ENCODE results near the gene CIDEB. TPM values are rescaled to one million over a fixed set of nuclear protein-coding genes. Genes with fewer than 3 reads are reported as not detected.

Gene CIDEB
- total and polyA plus RNA-seq, 2 of the 8 experiments (the other 6 are each of a cell fraction or from before 2014, with no cell fraction given), result 0.11 TPM; not detected in 1

DNA sequence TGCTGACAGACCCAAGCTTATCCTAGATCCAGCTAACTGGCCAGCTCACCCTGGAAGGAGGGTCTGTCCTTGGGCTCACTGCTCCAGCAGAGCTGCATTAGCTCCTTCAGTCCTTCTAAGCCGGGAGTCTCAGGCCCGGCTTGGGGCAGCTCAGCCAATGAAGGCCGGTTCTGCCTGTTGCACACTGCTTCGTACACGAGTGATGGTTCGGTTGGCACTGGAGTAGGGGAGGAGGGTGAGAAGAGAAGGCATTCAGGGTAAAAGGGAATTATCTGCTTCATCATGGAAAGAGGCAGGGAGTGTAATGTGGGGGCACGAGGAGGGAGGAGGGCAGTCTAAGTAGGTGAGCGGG is 30.0 kb upstream of the CIDEB start:
- no peak overlapping the region for H4K5ac ChIP-seq (ENCODE audit: insufficient read length, low read depth, low read length)
- H3K79me2 ChIP-seq (ENCODE audit: control insufficient read depth in 1 of 2, insufficient read depth in 2 of 2, low read length in 2 of 2), result no peaks in the 10 kb centered on the region
- no peak overlapping the region for H3K9ac ChIP-seq (replicated peaks in 1 of 4; ENCODE audit: extremely low read depth in 1 of 4, low read depth in 3 of 4, low read length in 3 of 4)
- H3K36me3 ChIP-seq (ENCODE audit: control insufficient read depth in 2 of 4, insufficient read depth in 4 of 4, low read length in 3 of 4), result no peaks in the 10 kb centered on the region
- H2BK15ac ChIP-seq (ENCODE audit: low read length), result no peak overlapping the region
- H3K4me1 ChIP-seq (replicated peaks in 1 of 4; ENCODE audit: control insufficient read depth in 3 of 4, insufficient read depth in 4 of 4, low read length in 3 of 4), result peaks cover 0 to 17% (median 5%) of the 10 kb centered on the region in 4 experiments; a peak in 5 of 7 replicates
- FAIRE-seq (no peak), DNase-seq (ENCODE audit: low read depth in 1 of 2, low spot score in 2 of 2) (no peak)
- H2BK120ac ChIP-seq (replicated peaks; ENCODE audit: low read depth, low read length), result no peak overlapping the region
- no peak overlapping the region for H3K18ac ChIP-seq (ENCODE audit: extremely low read depth, low read length)
- no peak overlapping the region for H3K14ac ChIP-seq (ENCODE audit: insufficient read length)
- H4K8ac ChIP-seq (ENCODE audit: extremely low read depth, insufficient read depth, low read length), result no peak overlapping the region
- no peak overlapping the region for H3K4me3 ChIP-seq (ENCODE audit: extremely low read depth in 1 of 4, insufficient read depth in 2 of 4, low read depth in 3 of 4, low read length in 4 of 4)
- no peak overlapping the region for H3K56ac ChIP-seq (replicated peaks; ENCODE audit: insufficient read length, low read depth, low read length)
- H3K27me3 ChIP-seq (replicated peaks in 1 of 4; ENCODE audit: control insufficient read depth in 3 of 4, extremely low read depth in 1 of 4, insufficient read depth in 3 of 4, low read length in 3 of 4), result peaks cover 68 to 91% (median 88%) of the 10 kb centered on the region in 4 experiments
- CTCF ChIA-PET (ENCODE audit: partially characterized antibody), result interaction anchor here (0.8 to 27.8 kb wide), 7 partner anchors 9 to 90 kb away, joined by 3 to 664 read pairs (median 5); partner anchors contain the start of genes CBLN3, KHNYN and NFATC4
- H2BK12ac ChIP-seq (ENCODE audit: low read depth, low read length), result no peak overlapping the region
- no peak overlapping the region for H3K4me2 ChIP-seq (ENCODE audit: insufficient read depth in 1 of 2, low read depth in 2 of 2, low read length in 2 of 2)
- H4K20me1 ChIP-seq (replicated peaks in 1 of 2; ENCODE audit: control insufficient read depth in 1 of 2, insufficient read depth in 2 of 2, low read length in 2 of 2), result peaks cover 0 to 2% of the 10 kb centered on the region in 2 experiments
- H3K9me3 ChIP-seq (ENCODE audit: insufficient read depth in 2 of 2, low read depth in 1 of 2, low read length in 1 of 2), result no peaks in the 10 kb centered on the region
- no peak overlapping the region for H2BK5ac ChIP-seq (ENCODE audit: low read depth, low read length)
- H2AK5ac ChIP-seq (ENCODE audit: low read depth, low read length), result no peak overlapping the region
- no peak overlapping the region for H2BK20ac ChIP-seq (ENCODE audit: low read length)
- H3K23me2 ChIP-seq (ENCODE audit: low read depth, low read length), result peaks cover 22% of the 10 kb centered on the region; the same call in 1 of the 2 replicates
- POLR2A ChIA-PET (ENCODE audit: partially characterized antibody), result no interaction called here
- WGBS, 2 experiments (ENCODE audit: extremely low coverage in 1 of 2, insufficient coverage in 1 of 2, insufficient read length in 1 of 2, insufficient replicate concordance in 2 of 2, low coverage in 1 of 2, low lambda C conversion rate in 2 of 2, missing lambda C conversion rate in 1 of 2), result 87% methylated on average over 8 of the region's 8 CpGs; no CpG with 5 or more reads in 1 of the 2 experiments
- no peak overlapping the region for H3K4ac ChIP-seq (replicated peaks; ENCODE audit: insufficient read length, low read depth, low read length)
- H4K91ac ChIP-seq (replicated peaks; ENCODE audit: insufficient read length, low read length), result no peak overlapping the region
- H3K79me1 ChIP-seq (ENCODE audit: low read depth, low read length), result no peaks in the 10 kb centered on the region
- H3K27ac ChIP-seq (ENCODE audit: low read depth, low read length), result no peak overlapping the region
- no peak overlapping the region for H3K23ac ChIP-seq (ENCODE audit: insufficient read length)
- no peak overlapping the region for H2AFZ ChIP-seq (ENCODE audit: low read length)
- TF ChIP-seq CHD1 (IDR thresholded peaks at IDR 0.05; ENCODE audit: low read depth, low read length), result no peak
- TF ChIP-seq SP2 (IDR thresholded peaks at IDR 0.05; ENCODE audit: low read length), result no peak
- TF ChIP-seq SAP30 (IDR thresholded peaks at IDR 0.05; ENCODE audit: insufficient read depth, insufficient replicate concordance, low read length), result no peak
- no peak for TF ChIP-seq ZNF274 (IDR thresholded peaks at IDR 0.05; ENCODE audit: borderline replicate concordance, extremely low read depth, low read length)
- no peak for TF ChIP-seq CTBP2 (IDR thresholded peaks at IDR 0.05; ENCODE audit: borderline replicate concordance, insufficient read depth, insufficient read length, low read length)
- no peak for TF ChIP-seq RAD21 (IDR thresholded peaks at IDR 0.05 in 1 of 2, conservative IDR thresholded peaks at IDR 0.05 in 1 of 2; ENCODE audit: low read depth in 2 of 2, low read length in 2 of 2)
- TF ChIP-seq POLR2AphosphoS5 (IDR thresholded peaks at IDR 0.05; ENCODE audit: low read depth, low read length), result no peak
- TF ChIP-seq E2F6 (IDR thresholded peaks at IDR 0.05), result no peak
- no peak for TF ChIP-seq TCF12 (IDR thresholded peaks at IDR 0.05; ENCODE audit: low read depth, low read length)
- TF ChIP-seq RXRA (IDR thresholded peaks at IDR 0.05; ENCODE audit: insufficient read depth, low read depth, low read length), result no peak
- TF ChIP-seq CBX8 (IDR thresholded peaks at IDR 0.05; ENCODE audit: borderline replicate concordance, low read depth, low read length), result no peak
- TF ChIP-seq ATF3 (IDR thresholded peaks at IDR 0.05; ENCODE audit: insufficient read depth, low read depth, low read length), result no peak
- TF ChIP-seq MAFK (IDR thresholded peaks at IDR 0.05; ENCODE audit: low read depth, low read length), result no peak
